ENCODE data around the gene MBIP. TPM values are rescaled to one million over a fixed set of nuclear protein-coding genes. Genes with fewer than 3 reads are reported as not detected.

The MBIP gene
- polyA plus RNA-seq, 1 donor from 2014 or later, result 52.1 TPM

- H3K27ac ChIP-seq (ENCODE audit: low read length), result peak overlapping the region; percentile 46
- TF ChIP-seq POLR2AphosphoS5 (IDR thresholded peaks at IDR 0.05) (peak; percentile 69), EP300 (conservative IDR thresholded peaks at IDR 0.05; ENCODE audit: poor library complexity, severe bottlenecking) (peak; percentile 76), RAD21 (conservative IDR thresholded peaks at IDR 0.05) (no peak), SMC3 (conservative IDR thresholded peaks at IDR 0.05; ENCODE audit: poor library complexity) (no peak), CTCF (IDR thresholded peaks at IDR 0.05; ENCODE audit: poor library complexity, severe bottlenecking) (no peak), EZH2 (IDR thresholded peaks at IDR 0.05; ENCODE audit: borderline replicate concordance, insufficient read depth, low read length, poor library complexity, severe bottlenecking) (no peak), REST (IDR thresholded peaks at IDR 0.05; ENCODE audit: borderline replicate concordance) (no peak)
- H3K9me2 ChIP-seq (ENCODE audit: insufficient read depth, low read length), result no peaks in the 10 kb centered on the region
- H3K9me3 ChIP-seq (ENCODE audit: low read length), result no peaks in the 10 kb centered on the region
- H3K4me2 ChIP-seq (ENCODE audit: low read length), result peak overlapping the region; percentile 70
- H3K36me3 ChIP-seq (ENCODE audit: insufficient read depth, low read length), result no peaks in the 10 kb centered on the region
- no peak overlapping the region for H3K9ac ChIP-seq (ENCODE audit: low read length)
- H4K20me1 ChIP-seq (ENCODE audit: insufficient read depth), result no peaks in the 10 kb centered on the region
- H3K27me3 ChIP-seq (ENCODE audit: insufficient read depth, low read depth, low read length), result no peaks in the 10 kb centered on the region
- peak overlapping the region; percentile 42 for H3K4me3 ChIP-seq (ENCODE audit: low read length)
- no peaks in the 10 kb centered on the region for H3K79me2 ChIP-seq (replicated peaks; ENCODE audit: insufficient read depth, low read length)
- H2AFZ ChIP-seq (ENCODE audit: low read depth, low read length), result no peak overlapping the region
- no peaks in the 10 kb centered on the region for H3F3A ChIP-seq (ENCODE audit: insufficient read depth, low read length, poor library complexity, severe bottlenecking)
These were observed 40.9 kb downstream of the MBIP start for GRCh38 chr14:36279306-36280190.

- Histone ChIP-seq H3K4me3 (ENCODE audit: low read length) (no peak overlapping the region), H3K27ac (ENCODE audit: low read length) (no peak overlapping the region), H3K36me3 (ENCODE audit: insufficient read depth, low read length) (no peaks in the 10 kb centered on the region), H2AFZ (ENCODE audit: low read depth, low read length) (no peak overlapping the region), H3K27me3 (ENCODE audit: insufficient read depth, low read depth, low read length) (no peaks in the 10 kb centered on the region), H3K4me2 (ENCODE audit: low read length) (no peak overlapping the region), H3F3A (ENCODE audit: insufficient read depth, low read length, poor library complexity, severe bottlenecking) (no peaks in the 10 kb centered on the region), H3K9me3 (ENCODE audit: low read length) (no peaks in the 10 kb centered on the region), H3K9ac (ENCODE audit: low read length) (no peak overlapping the region), H4K20me1 (ENCODE audit: insufficient read depth) (no peaks in the 10 kb centered on the region), H3K79me2 (replicated peaks; ENCODE audit: insufficient read depth, low read length) (no peaks in the 10 kb centered on the region), H3K9me2 (ENCODE audit: insufficient read depth, low read length) (no peaks in the 10 kb centered on the region)
- TF ChIP-seq EP300 (conservative IDR thresholded peaks at IDR 0.05; ENCODE audit: poor library complexity, severe bottlenecking) (no peak), TAF1 (IDR thresholded peaks at IDR 0.05; ENCODE audit: low read depth) (no peak), EZH2 (IDR thresholded peaks at IDR 0.05; ENCODE audit: borderline replicate concordance, insufficient read depth, low read length, poor library complexity, severe bottlenecking) (no peak), REST (IDR thresholded peaks at IDR 0.05; ENCODE audit: borderline replicate concordance) (no peak), SMC3 (conservative IDR thresholded peaks at IDR 0.05; ENCODE audit: poor library complexity) (no peak), CTCF (IDR thresholded peaks at IDR 0.05; ENCODE audit: poor library complexity, severe bottlenecking) (no peak), MXI1 (conservative IDR thresholded peaks at IDR 0.05; ENCODE audit: poor library complexity, severe bottlenecking) (no peak), POLR2AphosphoS5 (IDR thresholded peaks at IDR 0.05) (no peak), RAD21 (conservative IDR thresholded peaks at IDR 0.05) (no peak)
These were observed 44.7 kb downstream of the MBIP start for GRCh38 chr14:36275741-36276140.
